ENCODE measurements around the gene RYR3.

DNA sequence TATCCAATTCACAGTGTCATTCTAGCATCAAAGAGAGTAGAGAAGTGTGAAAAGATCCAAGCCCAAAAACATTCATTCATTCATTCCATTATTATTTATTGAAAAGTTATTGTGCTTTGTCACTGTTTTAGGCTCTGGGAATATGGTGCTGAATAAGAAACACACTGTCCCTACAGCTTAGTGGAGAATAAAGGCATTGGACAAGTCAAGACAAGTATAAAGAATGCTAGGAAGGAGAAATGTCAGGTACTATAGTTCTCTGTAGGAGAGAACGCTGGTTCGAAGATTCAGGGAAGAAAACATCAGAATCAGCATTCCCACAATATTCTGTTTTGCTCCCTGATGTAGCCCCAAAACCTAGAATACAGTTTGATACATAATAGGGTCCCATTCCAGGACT lies 528.8 kb downstream of the RYR3 start:
- TF ChIP-seq POLR2A (IDR thresholded peaks at IDR 0.05): no peak
- TF ChIP-seq, protein P1, sequence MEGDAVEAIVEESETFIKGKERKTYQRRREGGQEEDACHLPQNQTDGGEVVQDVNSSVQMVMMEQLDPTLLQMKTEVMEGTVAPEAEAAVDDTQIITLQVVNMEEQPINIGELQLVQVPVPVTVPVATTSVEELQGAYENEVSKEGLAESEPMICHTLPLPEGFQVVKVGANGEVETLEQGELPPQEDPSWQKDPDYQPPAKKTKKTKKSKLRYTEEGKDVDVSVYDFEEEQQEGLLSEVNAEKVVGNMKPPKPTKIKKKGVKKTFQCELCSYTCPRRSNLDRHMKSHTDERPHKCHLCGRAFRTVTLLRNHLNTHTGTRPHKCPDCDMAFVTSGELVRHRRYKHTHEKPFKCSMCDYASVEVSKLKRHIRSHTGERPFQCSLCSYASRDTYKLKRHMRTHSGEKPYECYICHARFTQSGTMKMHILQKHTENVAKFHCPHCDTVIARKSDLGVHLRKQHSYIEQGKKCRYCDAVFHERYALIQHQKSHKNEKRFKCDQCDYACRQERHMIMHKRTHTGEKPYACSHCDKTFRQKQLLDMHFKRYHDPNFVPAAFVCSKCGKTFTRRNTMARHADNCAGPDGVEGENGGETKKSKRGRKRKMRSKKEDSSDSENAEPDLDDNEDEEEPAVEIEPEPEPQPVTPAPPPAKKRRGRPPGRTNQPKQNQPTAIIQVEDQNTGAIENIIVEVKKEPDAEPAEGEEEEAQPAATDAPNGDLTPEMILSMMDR (IDR thresholded peaks at IDR 0.05): no peak
